Measurements from ENCODE around the gene SPINK5.

SPINK5 gene

DNA sequence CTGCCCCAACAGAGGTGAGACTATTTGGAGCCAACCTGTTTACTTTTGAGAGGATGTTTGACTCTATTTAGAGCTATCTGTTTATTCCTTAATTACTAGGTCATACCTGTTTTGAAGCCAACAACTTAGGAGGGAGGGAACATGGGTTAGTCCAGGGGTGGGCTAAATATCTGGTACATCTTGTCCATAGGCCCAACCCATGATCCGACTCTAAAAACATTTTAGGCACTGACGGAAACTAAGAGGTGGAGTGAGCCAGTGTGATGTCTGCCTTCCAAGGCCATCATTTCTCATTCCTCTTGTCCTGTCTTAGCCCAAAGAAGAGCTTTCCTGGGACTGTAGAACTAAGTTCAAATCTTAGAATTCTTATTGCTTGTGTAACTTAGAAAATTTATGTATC, 8.4 kb downstream of the SPINK5 start:
- Histone ChIP-seq H3K27me3 (ENCODE audit: low read length) (no peaks in the 10 kb centered on the region), H3K4me2 (ENCODE audit: low read depth, low read length, poor library complexity, severe bottlenecking) (no peak overlapping the region), H3K9ac (ENCODE audit: low read length) (no peak overlapping the region), H2AFZ (ENCODE audit: low read depth, low read length, severe bottlenecking) (no peak overlapping the region), H3K9me2 (replicated peaks; ENCODE audit: insufficient read depth, low read length) (no peaks in the 10 kb centered on the region), H3K9me3 (ENCODE audit: insufficient read depth, low read length) (no peaks in the 10 kb centered on the region), H4K20me1 (ENCODE audit: low read depth, low read length) (no peaks in the 10 kb centered on the region), H3K27ac (ENCODE audit: low read depth, low read length) (no peak overlapping the region), H3K4me3 (ENCODE audit: insufficient read depth, low read length, poor library complexity, severe bottlenecking) (no peak overlapping the region), H3K79me2 (ENCODE audit: insufficient read depth, low read length) (no peaks in the 10 kb centered on the region), H3K36me3 (ENCODE audit: low read length) (no peaks in the 10 kb centered on the region), H3F3A (ENCODE audit: insufficient read depth) (no peaks in the 10 kb centered on the region)
- TF ChIP-seq EZH2phosphoT487 (conservative IDR thresholded peaks at IDR 0.05; ENCODE audit: low read length), result no peak
- TF ChIP-seq, protein P1, sequence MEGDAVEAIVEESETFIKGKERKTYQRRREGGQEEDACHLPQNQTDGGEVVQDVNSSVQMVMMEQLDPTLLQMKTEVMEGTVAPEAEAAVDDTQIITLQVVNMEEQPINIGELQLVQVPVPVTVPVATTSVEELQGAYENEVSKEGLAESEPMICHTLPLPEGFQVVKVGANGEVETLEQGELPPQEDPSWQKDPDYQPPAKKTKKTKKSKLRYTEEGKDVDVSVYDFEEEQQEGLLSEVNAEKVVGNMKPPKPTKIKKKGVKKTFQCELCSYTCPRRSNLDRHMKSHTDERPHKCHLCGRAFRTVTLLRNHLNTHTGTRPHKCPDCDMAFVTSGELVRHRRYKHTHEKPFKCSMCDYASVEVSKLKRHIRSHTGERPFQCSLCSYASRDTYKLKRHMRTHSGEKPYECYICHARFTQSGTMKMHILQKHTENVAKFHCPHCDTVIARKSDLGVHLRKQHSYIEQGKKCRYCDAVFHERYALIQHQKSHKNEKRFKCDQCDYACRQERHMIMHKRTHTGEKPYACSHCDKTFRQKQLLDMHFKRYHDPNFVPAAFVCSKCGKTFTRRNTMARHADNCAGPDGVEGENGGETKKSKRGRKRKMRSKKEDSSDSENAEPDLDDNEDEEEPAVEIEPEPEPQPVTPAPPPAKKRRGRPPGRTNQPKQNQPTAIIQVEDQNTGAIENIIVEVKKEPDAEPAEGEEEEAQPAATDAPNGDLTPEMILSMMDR (IDR thresholded peaks at IDR 0.05; ENCODE audit: insufficient read depth, low read length, poor library complexity, severe bottlenecking), result no peak

DNA sequence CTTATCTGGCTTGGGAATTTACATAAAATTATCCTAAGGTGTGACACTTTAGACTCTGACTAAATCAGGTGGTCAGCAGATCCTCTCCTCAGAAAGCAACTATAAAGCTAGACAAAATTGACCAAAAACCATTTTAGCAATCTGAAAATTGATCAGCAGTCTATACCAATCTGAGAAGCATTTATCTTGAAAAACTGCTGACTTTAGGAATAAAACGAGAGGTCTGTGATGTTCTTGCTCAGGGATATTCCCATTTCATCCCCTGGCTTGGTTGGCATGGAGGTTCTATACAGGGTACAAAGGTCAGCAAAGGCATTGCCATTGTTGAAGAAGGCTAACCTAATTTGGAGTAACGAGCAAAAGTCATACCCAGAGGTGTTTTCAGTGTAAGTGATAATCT, 11.7 kb downstream of the SPINK5 start:
- H2AFZ ChIP-seq (ENCODE audit: low read depth, low read length, severe bottlenecking), result no peak overlapping the region
- no peaks in the 10 kb centered on the region for H3K27me3 ChIP-seq (ENCODE audit: low read length)
- TF ChIP-seq, protein P1 (IDR thresholded peaks at IDR 0.05; ENCODE audit: insufficient read depth, low read length, poor library complexity, severe bottlenecking), result no peak
- no peak for TF ChIP-seq EZH2phosphoT487 (conservative IDR thresholded peaks at IDR 0.05; ENCODE audit: low read length)

DNA sequence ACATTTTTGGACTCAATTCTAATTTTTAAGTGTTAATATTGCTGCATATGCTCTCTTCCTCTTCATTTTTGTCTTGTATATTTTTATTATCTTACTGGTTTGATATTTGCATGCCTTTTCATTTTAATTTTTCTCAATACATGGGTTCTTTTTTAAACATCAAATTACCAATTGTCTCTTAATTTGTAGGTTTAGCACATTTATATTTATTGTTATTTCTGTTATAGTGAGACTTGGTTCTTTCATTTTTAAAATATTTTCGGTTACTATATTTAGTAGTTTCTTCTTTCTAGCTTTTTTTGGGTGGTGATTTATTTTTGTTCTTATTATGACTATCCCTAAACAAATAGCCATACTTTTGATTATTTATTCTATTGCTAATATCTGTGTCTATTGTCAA, 19.4 kb downstream of the SPINK5 start:
- Histone ChIP-seq H4K20me1 (ENCODE audit: low read depth, low read length) (no peaks in the 10 kb centered on the region), H3K4me3 (ENCODE audit: insufficient read depth, low read length, poor library complexity, severe bottlenecking) (no peak overlapping the region), H3K79me2 (ENCODE audit: insufficient read depth, low read length) (no peaks in the 10 kb centered on the region), H3K36me3 (ENCODE audit: low read length) (no peaks in the 10 kb centered on the region), H2AFZ (ENCODE audit: low read depth, low read length, severe bottlenecking) (no peak overlapping the region), H3K27me3 (ENCODE audit: low read length) (no peaks in the 10 kb centered on the region), H3K27ac (ENCODE audit: low read depth, low read length) (no peak overlapping the region), H3K4me2 (ENCODE audit: low read depth, low read length, poor library complexity, severe bottlenecking) (no peak overlapping the region), H3F3A (ENCODE audit: insufficient read depth) (no peaks in the 10 kb centered on the region), H3K9me3 (ENCODE audit: insufficient read depth, low read length) (no peaks in the 10 kb centered on the region), H3K9ac (ENCODE audit: low read length) (no peak overlapping the region), H3K9me2 (replicated peaks; ENCODE audit: insufficient read depth, low read length) (no peaks in the 10 kb centered on the region)
- TF ChIP-seq, protein P1 (IDR thresholded peaks at IDR 0.05; ENCODE audit: insufficient read depth, low read length, poor library complexity, severe bottlenecking), result no peak
- no peak for TF ChIP-seq EZH2phosphoT487 (conservative IDR thresholded peaks at IDR 0.05; ENCODE audit: low read length)

More for the DNA sequence above, 11.7 kb downstream of the SPINK5 start:
- no peaks in the 10 kb centered on the region for H3K36me3 ChIP-seq (ENCODE audit: low read length)
- H3K27ac ChIP-seq (ENCODE audit: low read depth, low read length), result no peak overlapping the region
- no peaks in the 10 kb centered on the region for H3K9me2 ChIP-seq (replicated peaks; ENCODE audit: insufficient read depth, low read length)
- no peaks in the 10 kb centered on the region for H3F3A ChIP-seq (ENCODE audit: insufficient read depth)
- no peaks in the 10 kb centered on the region for H4K20me1 ChIP-seq (ENCODE audit: low read depth, low read length)
- H3K9me3 ChIP-seq (ENCODE audit: insufficient read depth, low read length), result no peaks in the 10 kb centered on the region
- no peak overlapping the region for H3K4me2 ChIP-seq (ENCODE audit: low read depth, low read length, poor library complexity, severe bottlenecking)
- no peaks in the 10 kb centered on the region for H3K79me2 ChIP-seq (ENCODE audit: insufficient read depth, low read length)
- no peak overlapping the region for H3K9ac ChIP-seq (ENCODE audit: low read length)
- no peak overlapping the region for H3K4me3 ChIP-seq (ENCODE audit: insufficient read depth, low read length, poor library complexity, severe bottlenecking)
